GM12892 (cell line): ENCODE data around the gene ATIC.

Source experiments
- DNase-seq: peaks from one replicate; pipeline ENCODE4 v3.0.0; 2011; ENCODE audit not compliant: insufficient read length
- FAIRE-seq: peaks from 2 replicates; lab custom pipeline; 2011; peaks lifted over from hg19 to GRCh38; lab: Jason Lieb, UNC
- POLR2A ChIP-seq: IDR thresholded peaks from 2 replicates; pipeline ENCODE4 v1.6.1; 2011; ENCODE audit warnings: low read depth, low read length, control low read depth
- POLR2AphosphoS5 ChIP-seq: IDR thresholded peaks from 2 replicates; pipeline ENCODE4 v1.6.1; 2011; ENCODE audit warnings: low read depth, low read length, control low read depth
- TAF1 ChIP-seq: IDR thresholded peaks from 2 replicates; pipeline ENCODE4 v1.6.1; 2011; ENCODE audit warnings: low read depth, mild to moderate bottlenecking, control low read depth, low read length, borderline replicate concordance

The ATIC gene

GRCh38 chr2:215397632-215398341, 85.9 kb downstream of the ATIC start:
- TF ChIP-seq POLR2A, result no peak
- TF ChIP-seq TAF1, result no peak
- TF ChIP-seq POLR2AphosphoS5, result no peak
- FAIRE-seq (no peak), DNase-seq (no peak)

DNA sequence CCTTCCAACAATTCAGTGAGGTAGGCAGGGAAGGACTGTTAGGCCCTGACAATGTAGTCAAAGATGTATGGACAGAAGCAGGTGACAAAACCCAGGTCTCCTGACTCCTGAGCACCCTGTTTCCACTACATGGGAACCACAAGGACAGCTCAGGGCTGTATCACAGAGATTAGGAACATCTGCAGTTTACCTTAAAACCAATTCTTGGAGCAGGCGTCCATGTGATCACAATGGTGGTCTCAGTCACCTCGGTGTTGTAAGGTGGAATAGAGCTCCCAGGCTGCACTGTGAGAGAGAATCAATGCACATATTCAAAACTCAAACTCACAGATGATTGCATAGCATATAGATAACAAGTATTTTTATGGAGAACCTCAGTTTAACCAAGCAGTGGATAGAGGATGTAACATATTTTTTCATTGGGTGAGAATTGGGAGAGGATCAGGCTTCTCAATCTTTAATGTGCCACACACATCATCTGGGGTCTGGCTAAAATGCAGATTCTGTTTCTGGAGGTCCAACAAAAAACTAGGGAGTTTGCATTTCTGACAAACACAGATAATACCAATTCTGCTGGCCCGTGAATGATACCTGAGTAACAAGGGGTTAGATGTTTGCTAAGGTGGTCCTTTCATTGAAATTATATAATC, 87.3 kb downstream of the ATIC start:
- TF ChIP-seq TAF1 (no peak), POLR2A (no peak), POLR2AphosphoS5 (no peak)
- no peak for FAIRE-seq
- no peak for DNase-seq
